ENCODE data around the gene RIN3. TPM values are rescaled to one million over a fixed set of nuclear protein-coding genes. Genes with fewer than 3 reads are reported as not detected.

Gene RIN3
- total and polyA plus RNA-seq, 3 donors from 2014 or later = 25.9 to 56.2 (median 49.8) TPM

DNA sequence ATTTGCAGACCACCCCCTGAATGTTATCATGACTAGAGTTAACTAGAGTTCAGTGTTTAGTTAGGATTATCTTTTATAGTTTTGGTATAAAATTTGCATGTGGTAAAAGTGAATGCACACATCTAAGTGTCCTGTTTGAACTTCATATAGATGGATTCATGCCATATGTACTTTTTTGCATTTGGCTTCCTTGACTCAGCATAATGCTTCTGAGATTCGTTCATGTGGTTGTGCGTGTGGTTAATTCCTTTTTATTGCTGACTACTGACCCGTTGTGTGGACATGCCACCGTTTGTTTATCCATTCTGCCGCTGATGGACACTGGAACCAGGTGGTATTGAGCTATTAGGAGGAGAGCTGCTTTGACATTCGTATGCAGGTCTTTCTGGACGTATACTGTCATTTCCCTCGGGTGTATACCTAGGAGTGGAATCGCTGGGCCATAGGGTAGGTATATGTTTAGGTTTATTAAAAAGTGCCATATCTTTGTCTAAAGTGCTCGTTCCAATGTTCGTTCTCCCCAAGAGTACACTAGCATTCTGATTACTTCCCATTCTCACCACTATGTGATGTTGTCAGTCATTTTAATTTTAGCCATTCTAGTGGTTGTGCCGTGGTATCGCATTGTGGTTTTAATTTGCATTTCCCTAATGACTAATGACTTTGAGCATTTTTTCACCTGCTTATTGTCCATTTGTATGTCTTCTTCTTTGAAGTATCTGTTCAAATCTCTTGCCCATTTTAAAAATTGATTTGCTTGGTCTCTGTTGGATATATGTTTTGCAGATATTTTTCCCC lies 37.7 kb downstream of the RIN3 start:
- no peak for DNase-seq
- WGBS, 2 donors = 87 to 88% methylated on average over 13 of the region's 13 CpGs
- Histone ChIP-seq H3K9me3 (no peaks in the 10 kb centered on the region), H3K36me3 (ENCODE audit: low read depth, missing control alignments) (no peaks in the 10 kb centered on the region), H3K4me3 (no peak overlapping the region), H3K4me1 (peaks cover 44% of the 10 kb centered on the region), H3K27me3 (no peaks in the 10 kb centered on the region), H3K27ac (peak overlapping the region in 1 of 2 donors; percentile 31)
- intact Hi-C loops (cut with DNase I; ENCODE audit: low total_unique reads) = no loop called here
- no peak for TF ChIP-seq POLR2A (IDR thresholded peaks at IDR 0.05)
- TF ChIP-seq, protein P1, sequence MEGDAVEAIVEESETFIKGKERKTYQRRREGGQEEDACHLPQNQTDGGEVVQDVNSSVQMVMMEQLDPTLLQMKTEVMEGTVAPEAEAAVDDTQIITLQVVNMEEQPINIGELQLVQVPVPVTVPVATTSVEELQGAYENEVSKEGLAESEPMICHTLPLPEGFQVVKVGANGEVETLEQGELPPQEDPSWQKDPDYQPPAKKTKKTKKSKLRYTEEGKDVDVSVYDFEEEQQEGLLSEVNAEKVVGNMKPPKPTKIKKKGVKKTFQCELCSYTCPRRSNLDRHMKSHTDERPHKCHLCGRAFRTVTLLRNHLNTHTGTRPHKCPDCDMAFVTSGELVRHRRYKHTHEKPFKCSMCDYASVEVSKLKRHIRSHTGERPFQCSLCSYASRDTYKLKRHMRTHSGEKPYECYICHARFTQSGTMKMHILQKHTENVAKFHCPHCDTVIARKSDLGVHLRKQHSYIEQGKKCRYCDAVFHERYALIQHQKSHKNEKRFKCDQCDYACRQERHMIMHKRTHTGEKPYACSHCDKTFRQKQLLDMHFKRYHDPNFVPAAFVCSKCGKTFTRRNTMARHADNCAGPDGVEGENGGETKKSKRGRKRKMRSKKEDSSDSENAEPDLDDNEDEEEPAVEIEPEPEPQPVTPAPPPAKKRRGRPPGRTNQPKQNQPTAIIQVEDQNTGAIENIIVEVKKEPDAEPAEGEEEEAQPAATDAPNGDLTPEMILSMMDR (IDR thresholded peaks at IDR 0.05) = peak in 1 of 3 experiments; percentile 13

DNA sequence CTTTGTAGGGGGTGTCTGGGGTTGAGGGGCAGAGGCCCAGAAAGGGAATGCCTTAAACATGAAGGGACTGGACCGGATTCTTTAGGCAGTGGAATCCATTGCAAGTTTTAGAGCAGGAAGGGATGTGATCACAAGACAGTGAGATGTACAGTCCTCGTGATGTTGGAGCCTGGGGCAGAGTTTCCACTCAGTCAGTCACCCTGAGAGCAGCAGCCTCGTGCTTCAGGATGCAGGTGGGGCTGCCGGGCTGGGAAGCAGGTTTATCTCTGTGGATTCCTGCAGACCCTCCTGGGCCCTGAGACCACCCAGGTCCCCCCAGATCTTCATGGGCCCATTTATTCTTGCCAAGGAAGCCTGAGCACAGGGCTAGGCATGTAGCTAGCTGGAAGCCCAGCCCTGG lies 38.5 kb downstream of the RIN3 start:
- Histone ChIP-seq H3K4me1 (peaks cover 44% of the 10 kb centered on the region), H3K27me3 (no peaks in the 10 kb centered on the region), H3K9me3 (no peaks in the 10 kb centered on the region), H3K27ac (peak overlapping the region; percentile 31 to 36), H3K36me3 (ENCODE audit: low read depth, missing control alignments) (no peaks in the 10 kb centered on the region), H3K4me3 (no peak overlapping the region)
- no peak for DNase-seq
- intact Hi-C loops (cut with DNase I; ENCODE audit: low total_unique reads) = no loop called here
- no peak for TF ChIP-seq POLR2A (IDR thresholded peaks at IDR 0.05)
- TF ChIP-seq, protein P1 (IDR thresholded peaks at IDR 0.05) = no peak
- WGBS, 2 donors = 63% methylated on average over 4 of the region's 4 CpGs

DNA sequence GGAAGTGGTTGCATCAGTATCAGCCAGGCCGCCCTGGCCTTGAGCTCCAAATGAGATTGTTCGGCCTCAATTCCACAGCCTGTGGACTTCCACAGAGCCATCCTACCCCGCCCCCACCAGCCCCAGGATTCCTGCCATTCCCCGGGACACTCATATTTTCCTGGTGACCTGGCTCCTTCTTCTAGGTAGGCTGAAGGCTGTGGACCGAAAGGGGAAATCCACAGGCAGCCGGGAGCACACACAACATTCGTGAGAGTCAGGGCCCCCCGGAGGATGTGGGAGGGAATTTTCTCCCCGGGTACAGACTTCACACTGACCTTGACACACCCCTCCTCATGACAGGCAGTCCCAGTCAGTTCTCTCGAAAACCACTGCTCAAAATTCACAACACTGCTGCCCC lies 39.9 kb downstream of the RIN3 start:
- peaks cover 40% of the 10 kb centered on the region for H3K4me1 ChIP-seq
- H3K4me3 ChIP-seq = no peak overlapping the region
- intact Hi-C loops (cut with DNase I; ENCODE audit: low total_unique reads) = no loop called here
- H3K27me3 ChIP-seq = no peaks in the 10 kb centered on the region
- TF ChIP-seq, protein P1 (IDR thresholded peaks at IDR 0.05) = no peak
- no peak for TF ChIP-seq POLR2A (IDR thresholded peaks at IDR 0.05)
- peak; percentile 73 for DNase-seq
- no peaks in the 10 kb centered on the region for H3K36me3 ChIP-seq (ENCODE audit: low read depth, missing control alignments)
- H3K9me3 ChIP-seq = no peaks in the 10 kb centered on the region
- peak overlapping the region; percentile 31 to 68 for H3K27ac ChIP-seq
- whole genome bisulfite sequencing, 2 donors = 32 to 33% methylated on average over 10 of the region's 10 CpGs

DNA sequence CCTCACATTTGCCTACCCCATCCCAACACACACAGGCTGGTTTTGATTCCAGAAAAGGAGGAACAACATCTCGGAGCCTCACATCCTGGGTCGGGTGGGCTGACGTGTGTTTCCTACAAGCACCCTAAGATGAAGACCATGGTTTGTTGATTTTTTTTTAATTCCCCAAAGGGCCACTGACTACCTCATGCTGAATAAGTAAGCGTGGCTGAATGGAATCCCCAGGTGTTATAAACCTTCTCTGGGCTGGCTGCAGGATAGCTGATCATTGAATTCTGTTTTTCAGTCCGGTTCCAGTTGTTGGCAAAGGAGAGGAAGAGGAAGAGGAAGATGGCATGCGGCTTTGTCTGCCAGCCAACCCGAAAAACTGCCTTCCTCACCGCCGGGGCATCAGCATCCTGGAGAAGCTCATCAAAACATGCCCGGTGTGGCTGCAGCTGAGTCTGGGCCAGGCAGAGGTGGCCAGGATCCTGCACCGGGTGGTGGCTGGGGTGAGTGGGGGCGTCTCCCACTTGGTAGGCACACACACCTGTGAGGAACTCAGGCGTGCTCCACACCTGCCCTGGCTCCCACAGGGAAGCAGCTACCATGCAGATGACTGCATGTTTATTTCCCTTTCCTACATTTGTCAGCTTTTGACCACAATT lies 42.0 kb downstream of the RIN3 start:
- no peaks in the 10 kb centered on the region for H3K27me3 ChIP-seq
- H3K27ac ChIP-seq = no peak overlapping the region
- TF ChIP-seq, protein P1 (IDR thresholded peaks at IDR 0.05) = no peak
- no peak for TF ChIP-seq POLR2A (IDR thresholded peaks at IDR 0.05)
- WGBS, 2 donors = 82 to 85% methylated on average over 13 of the region's 13 CpGs
- H3K4me1 ChIP-seq = peaks cover 25% of the 10 kb centered on the region
- no peak for DNase-seq
- no peak overlapping the region for H3K4me3 ChIP-seq
- intact Hi-C loops (cut with DNase I; ENCODE audit: low total_unique reads) = no loop called here
- no peaks in the 10 kb centered on the region for H3K36me3 ChIP-seq (ENCODE audit: low read depth, missing control alignments)
- H3K9me3 ChIP-seq = no peaks in the 10 kb centered on the region

Measured in testis (tissue), 3 donors.